Gastroesophageal sphincter (tissue), 3 donors: ENCODE data around the gene IGSF6.

Source experiments
- POLR2A ChIP-seq, 2 donors: fragments of 450-650 bp; IDR thresholded peaks; one replicate each; pipeline ENCODE4 v1.6.1; 2017; ENCODE audit warnings: antibody characterized with exemption in 2 of 2, mild to moderate bottlenecking in 2 of 2, moderate library complexity in 1 of 2
- TF ChIP-seq, protein P1 (sequence below), 4 experiments: fragments of 200-600 bp in 2 of 4; fragments of 450-650 bp in 2 of 4; sonication (generic) in 1 of 4; IDR thresholded peaks; one replicate each; pipeline ENCODE4 v1.5.1; 2017 to 2019; ENCODE audit warnings: antibody characterized with exemption in 4 of 4, mild to moderate bottlenecking in 2 of 4, moderate library complexity in 2 of 4

DNA sequence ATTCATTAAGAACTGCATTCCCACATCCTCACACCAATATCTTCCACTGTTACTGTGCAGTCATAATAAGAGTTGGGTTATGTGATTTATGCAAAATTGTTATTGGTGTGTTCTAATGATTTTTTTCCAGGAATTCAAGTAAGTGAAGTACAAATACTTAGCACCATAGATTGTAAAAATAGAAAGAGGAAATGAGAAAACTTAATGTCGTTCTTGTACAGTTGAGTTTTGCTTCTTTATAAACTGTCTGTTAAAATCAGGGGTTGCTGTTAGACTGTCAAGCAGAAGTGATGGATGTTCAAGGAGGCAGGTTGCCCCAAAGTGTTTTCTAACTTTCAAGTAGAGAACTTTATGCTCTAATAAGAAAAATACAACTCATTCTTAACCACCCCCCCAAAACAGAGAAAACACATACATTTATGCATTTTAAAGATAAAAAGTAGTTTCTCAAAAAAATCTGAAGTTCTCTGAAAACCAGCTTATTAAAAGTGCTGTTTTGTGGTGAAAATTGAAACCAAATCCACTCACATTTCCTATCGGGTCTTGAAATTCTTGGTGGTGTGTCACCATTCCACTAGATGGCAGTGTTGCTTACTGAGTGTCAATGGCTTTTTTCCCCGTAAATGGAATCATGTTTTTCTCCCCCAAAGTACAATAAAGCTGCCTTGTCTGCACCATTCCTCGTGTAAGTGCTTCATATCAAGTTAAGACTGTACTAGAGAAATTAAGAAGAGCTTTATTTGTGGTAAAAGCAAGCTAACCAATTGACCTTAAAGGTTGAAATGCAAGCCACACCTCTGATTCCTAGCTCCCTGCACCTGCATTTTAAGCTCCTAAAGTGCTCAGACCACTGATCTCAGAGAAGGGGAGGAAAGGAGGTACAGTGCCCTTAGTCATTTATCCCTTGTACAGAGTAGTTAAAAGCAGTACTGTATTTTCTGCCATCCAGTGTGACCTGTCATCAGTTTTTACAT, 4.7 kb upstream of the IGSF6 start:
- TF ChIP-seq, protein P1, sequence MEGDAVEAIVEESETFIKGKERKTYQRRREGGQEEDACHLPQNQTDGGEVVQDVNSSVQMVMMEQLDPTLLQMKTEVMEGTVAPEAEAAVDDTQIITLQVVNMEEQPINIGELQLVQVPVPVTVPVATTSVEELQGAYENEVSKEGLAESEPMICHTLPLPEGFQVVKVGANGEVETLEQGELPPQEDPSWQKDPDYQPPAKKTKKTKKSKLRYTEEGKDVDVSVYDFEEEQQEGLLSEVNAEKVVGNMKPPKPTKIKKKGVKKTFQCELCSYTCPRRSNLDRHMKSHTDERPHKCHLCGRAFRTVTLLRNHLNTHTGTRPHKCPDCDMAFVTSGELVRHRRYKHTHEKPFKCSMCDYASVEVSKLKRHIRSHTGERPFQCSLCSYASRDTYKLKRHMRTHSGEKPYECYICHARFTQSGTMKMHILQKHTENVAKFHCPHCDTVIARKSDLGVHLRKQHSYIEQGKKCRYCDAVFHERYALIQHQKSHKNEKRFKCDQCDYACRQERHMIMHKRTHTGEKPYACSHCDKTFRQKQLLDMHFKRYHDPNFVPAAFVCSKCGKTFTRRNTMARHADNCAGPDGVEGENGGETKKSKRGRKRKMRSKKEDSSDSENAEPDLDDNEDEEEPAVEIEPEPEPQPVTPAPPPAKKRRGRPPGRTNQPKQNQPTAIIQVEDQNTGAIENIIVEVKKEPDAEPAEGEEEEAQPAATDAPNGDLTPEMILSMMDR (IDR thresholded peaks at IDR 0.05): peak; percentile 66 to 82 (median 72)
- TF ChIP-seq POLR2A (IDR thresholded peaks at IDR 0.05): no peak
